GM06990 (cell line): ENCODE results near the gene TMEM158.

Experiments
- DNase-seq: peaks from one replicate; pipeline ENCODE4 v3.0.0-alpha.2; 2011; ENCODE audit not compliant: insufficient read length; ENCODE audit errors: extremely low read depth
- H3K27me3 ChIP-seq: replicated peaks from 2 replicates; pipeline ENCODE4 v1.6.0; 2011; ENCODE audit warnings: low read length; ENCODE audit not compliant: control insufficient read depth, insufficient read depth
- H3K36me3 ChIP-seq: 2 replicates; pipeline ENCODE4 v1.5.1; 2011; ENCODE audit warnings: low read length; ENCODE audit not compliant: control insufficient read depth, insufficient read depth
- H3K4me3 ChIP-seq: replicated peaks from 2 replicates; pipeline ENCODE4 v1.5.1; 2011; ENCODE audit warnings: low read depth, mild to moderate bottlenecking, control low read depth, low read length
- TF ChIP-seq, protein P1 (sequence below): IDR thresholded peaks from 2 replicates; pipeline ENCODE4 v1.5.1; 2011; ENCODE audit warnings: low read length, control low read depth, mild to moderate bottlenecking, inconsistent platforms; ENCODE audit not compliant: insufficient read depth, poor library complexity, severe bottlenecking

TMEM158 gene

GRCh38 chr3:45226206-45226915 lies at the start of gene TMEM158:
TSS of gene TMEM158 (minus strand) at chr3:45226287. CDS start at chr3:45226027, 260 bp downstream.
- Histone ChIP-seq H3K27me3 (peaks cover 11% of the 10 kb centered on the region), H3K4me3 (peak within 1 kb of the TSS; percentile 43), H3K36me3 (no peaks in the 10 kb centered on the region)
- TF ChIP-seq, protein P1, sequence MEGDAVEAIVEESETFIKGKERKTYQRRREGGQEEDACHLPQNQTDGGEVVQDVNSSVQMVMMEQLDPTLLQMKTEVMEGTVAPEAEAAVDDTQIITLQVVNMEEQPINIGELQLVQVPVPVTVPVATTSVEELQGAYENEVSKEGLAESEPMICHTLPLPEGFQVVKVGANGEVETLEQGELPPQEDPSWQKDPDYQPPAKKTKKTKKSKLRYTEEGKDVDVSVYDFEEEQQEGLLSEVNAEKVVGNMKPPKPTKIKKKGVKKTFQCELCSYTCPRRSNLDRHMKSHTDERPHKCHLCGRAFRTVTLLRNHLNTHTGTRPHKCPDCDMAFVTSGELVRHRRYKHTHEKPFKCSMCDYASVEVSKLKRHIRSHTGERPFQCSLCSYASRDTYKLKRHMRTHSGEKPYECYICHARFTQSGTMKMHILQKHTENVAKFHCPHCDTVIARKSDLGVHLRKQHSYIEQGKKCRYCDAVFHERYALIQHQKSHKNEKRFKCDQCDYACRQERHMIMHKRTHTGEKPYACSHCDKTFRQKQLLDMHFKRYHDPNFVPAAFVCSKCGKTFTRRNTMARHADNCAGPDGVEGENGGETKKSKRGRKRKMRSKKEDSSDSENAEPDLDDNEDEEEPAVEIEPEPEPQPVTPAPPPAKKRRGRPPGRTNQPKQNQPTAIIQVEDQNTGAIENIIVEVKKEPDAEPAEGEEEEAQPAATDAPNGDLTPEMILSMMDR = no peak
- DNase-seq = peak; percentile 62

- H3K27me3 ChIP-seq = peaks cover 1% of the 10 kb centered on the region; the same call in 1 of the 2 replicates
- TF ChIP-seq, protein P1 = no peak
- no peak for DNase-seq
- H3K36me3 ChIP-seq = no peaks in the 10 kb centered on the region
- no peak overlapping the region for H3K4me3 ChIP-seq
Measured at GRCh38 chr3:45275006-45275704, 49.1 kb upstream of the TMEM158 start.

GRCh38 chr3:45273681-45274515 lies 47.8 kb upstream of the TMEM158 start:
- Histone ChIP-seq H3K4me3 (no peak overlapping the region), H3K27me3 (peaks cover 1% of the 10 kb centered on the region; the same call in 1 of the 2 replicates), H3K36me3 (no peaks in the 10 kb centered on the region)
- TF ChIP-seq, protein P1 = no peak
- no peak for DNase-seq

DNA sequence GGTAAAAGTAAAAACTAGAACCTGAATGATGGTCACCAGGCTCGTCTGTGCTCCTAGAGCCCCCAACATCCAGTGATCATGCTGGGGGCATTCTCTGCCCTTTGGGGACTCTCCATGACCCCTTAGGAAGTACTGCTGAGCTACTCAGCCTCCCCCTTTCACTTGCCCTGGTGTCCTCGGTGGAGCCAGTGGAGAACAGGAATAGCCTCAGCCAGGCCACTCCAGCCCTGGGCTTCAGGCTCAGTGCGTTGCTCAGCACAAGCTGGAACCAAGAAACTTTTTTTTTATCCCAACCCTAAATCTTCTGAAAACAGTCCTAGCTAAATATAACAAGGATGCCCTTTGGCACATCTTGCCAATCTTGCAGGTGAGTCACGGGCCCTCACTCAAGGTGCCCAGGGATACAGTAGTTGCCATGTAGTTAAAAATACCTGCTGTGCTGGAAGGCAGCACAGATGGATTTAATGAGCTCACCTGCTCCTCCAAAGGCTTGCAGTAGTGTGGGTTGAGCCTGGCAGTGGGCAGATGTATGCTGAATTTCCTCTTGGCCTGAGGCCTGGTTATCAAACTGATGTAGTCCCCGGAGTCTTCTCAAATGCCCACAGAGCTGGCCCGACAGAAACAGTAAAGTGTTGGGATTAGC lies 46.9 kb upstream of the TMEM158 start:
- no peak for DNase-seq
- Histone ChIP-seq H3K4me3 (no peak overlapping the region), H3K36me3 (no peaks in the 10 kb centered on the region), H3K27me3 (peaks cover 1% of the 10 kb centered on the region; the same call in 1 of the 2 replicates)
- TF ChIP-seq, protein P1 = no peak

DNA sequence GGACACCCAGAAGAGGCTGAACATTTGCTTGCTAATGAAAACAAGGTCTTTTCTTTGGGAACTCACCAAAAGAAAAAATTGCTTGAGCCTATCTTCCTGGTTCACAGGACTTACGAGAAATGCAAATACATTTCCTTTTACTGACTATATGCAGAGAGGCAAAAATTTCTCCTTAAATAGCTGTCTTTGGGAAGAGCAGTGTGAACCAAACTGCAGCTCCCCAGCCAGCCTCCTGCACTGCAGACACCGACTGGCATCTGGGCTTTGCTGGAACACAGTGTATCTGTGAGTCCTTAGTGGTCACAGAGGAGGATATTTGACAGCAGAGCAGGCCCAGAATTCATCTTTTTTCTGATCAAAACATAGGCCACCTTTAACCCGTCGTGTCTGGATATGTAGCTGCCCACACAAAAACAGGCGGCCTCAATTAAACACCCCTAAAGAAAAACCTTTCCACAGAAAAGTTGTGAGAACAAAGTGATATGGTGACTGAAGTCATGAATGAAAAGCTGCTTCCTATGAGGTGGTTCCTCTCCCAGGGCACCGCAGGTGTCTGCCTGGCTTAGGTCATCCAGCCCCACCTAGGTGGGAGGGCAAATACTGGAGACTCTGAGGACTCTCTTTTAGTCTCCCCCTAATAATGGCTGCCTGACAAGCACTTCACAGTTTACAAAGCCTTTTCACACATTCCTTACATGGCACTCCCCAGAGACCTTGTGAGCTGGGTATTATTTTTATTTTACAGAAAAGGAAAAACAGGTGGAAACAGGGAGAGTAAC lies 46.1 kb upstream of the TMEM158 start:
- TF ChIP-seq, protein P1 = no peak
- Histone ChIP-seq H3K4me3 (no peak overlapping the region), H3K36me3 (no peaks in the 10 kb centered on the region), H3K27me3 (peaks cover 1% of the 10 kb centered on the region; the same call in 1 of the 2 replicates)
- DNase-seq = no peak
